ENCODE results near the gene BEAN1.

GRCh38 chr16:66510711-66511601, 83.9 kb downstream of the BEAN1 start:
- no peak for TF ChIP-seq CTCF (IDR thresholded peaks at IDR 0.05; ENCODE audit: borderline replicate concordance, extremely low read depth, low read length, poor library complexity, severe bottlenecking)
- TF ChIP-seq EZH2 (IDR thresholded peaks at IDR 0.05; ENCODE audit: borderline replicate concordance, low read depth, low read length, severe bottlenecking) = no peak
